BJ (cell line): ENCODE data around the gene HRCT1. TPM values are rescaled to one million over a fixed set of nuclear protein-coding genes. Genes with fewer than 3 reads are reported as not detected.

ENCODE experiments used
- CTCF ChIA-PET: fragments of 350-600 bp; formaldehyde crosslinking; extraction: SDS; loops from one replicate; lab custom pipeline; 2021; ENCODE audit warnings: antibody characterized with exemption, inconsistent platforms; lab: Yijun Ruan, JAX
- POLR2A ChIA-PET: fragments of 300-600 bp; sonication (Branson Sonifier 250); formaldehyde crosslinking; extraction: SDS; loops from one replicate; lab custom pipeline; 2021; ENCODE audit warnings: antibody characterized with exemption; lab: Charles Lee
- DNase-seq: peaks from one replicate; pipeline ENCODE4 v3.0.0-alpha.2; 2011; ENCODE audit warnings: low read depth
- H3K27me3 ChIP-seq: 2 replicates; pipeline ENCODE4 v1.6.0; 2011; ENCODE audit warnings: low read length; ENCODE audit not compliant: control insufficient read depth, insufficient read depth
- H3K36me3 ChIP-seq: 2 replicates; pipeline ENCODE4 v1.5.1; 2011; ENCODE audit warnings: low read length; ENCODE audit not compliant: control insufficient read depth, insufficient read depth
- H3K4me3 ChIP-seq: 2 replicates; pipeline ENCODE4 v1.5.1; 2011; ENCODE audit warnings: low read depth, mild to moderate bottlenecking, control low read depth, low read length
- CTCF ChIP-seq: IDR thresholded peaks from 2 replicates; pipeline ENCODE4 v1.5.1; 2011; ENCODE audit warnings: low read depth, mild to moderate bottlenecking, control low read depth, inconsistent platforms, low read length, moderate library complexity; ENCODE audit not compliant: insufficient read depth
- polyA minus RNA-seq: library from RNA; depleted of rRNA, polyadenylated mRNA; stranded (reverse); fragments of >200 nt; gene quantifications from 2 replicates; pipeline ENCODE4 v1.2.3, GENCODE V29; 2011; rRNA and poly(A)+ RNA removed
- polyA plus RNA-seq: library from polyadenylated mRNA; depleted of rRNA; stranded (reverse); fragments of >200 nt; gene quantifications from 2 replicates; pipeline ENCODE4 v1.2.3, GENCODE V29; 2011; rRNA removed

The HRCT1 gene
- polyA plus RNA-seq (0.47 and 0.93 TPM in 2 replicates), polyA minus RNA-seq (not detected in 2 replicates)

GRCh38 chr9:35905912-35906679 is at the start of gene HRCT1:
Gene HRCT1 (plus strand): TSS chr9:35906202. CDS start chr9:35906288, 86 bp downstream.
- Histone ChIP-seq H3K36me3 (no peaks in the 10 kb centered on the region), H3K27me3 (peaks cover 2% of the 10 kb centered on the region; the same call in 1 of the 2 replicates), H3K4me3 (no peak within 1 kb of the TSS)
- DNase-seq: peak; percentile 72
- ChIA-PET POLR2A (interaction anchor here (0.6 kb wide), 1 partner anchor 18 kb away, joined by 3 read pairs; no protein-coding TSS in a partner anchor), CTCF (interaction anchor here (0.5 to 8.0 kb wide), 15 partner anchors 14 to 260 kb away, joined by 3 to 170 read pairs (median 5); partner anchors contain the start of gene NPR2)
- no peak for TF ChIP-seq CTCF

DNA sequence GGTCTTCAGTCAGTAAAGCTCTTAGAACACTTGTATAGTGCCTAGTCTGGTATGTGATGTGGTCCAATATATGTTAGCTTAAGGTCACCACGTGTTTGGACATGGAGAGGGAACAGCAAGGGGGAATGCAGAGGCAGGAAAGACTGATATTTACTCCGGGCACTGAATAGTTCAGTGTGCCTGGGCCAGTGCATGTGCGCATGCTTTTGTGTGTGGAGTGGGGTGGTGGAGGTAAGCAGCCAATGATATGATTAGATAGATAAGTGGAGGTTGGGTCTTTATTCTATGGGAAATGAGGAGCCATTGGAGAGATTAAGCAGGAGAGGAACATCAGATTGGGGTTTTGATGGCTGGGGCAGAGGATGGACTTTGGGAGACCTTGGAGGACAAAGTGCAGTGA is 49.8 kb upstream of the HRCT1 start:
- POLR2A ChIA-PET: no interaction called here
- no peak for TF ChIP-seq CTCF

GRCh38 chr9:35856882-35857281 is 49.1 kb upstream of the HRCT1 start:
- DNase-seq: no peak
- peaks cover 7% of the 10 kb centered on the region for H3K27me3 ChIP-seq
- TF ChIP-seq CTCF: no peak
- CTCF ChIA-PET: interaction anchor here (1.4 to 4.6 kb wide), 4 partner anchors 11 to 89 kb away, joined by 3 to 21 read pairs (median 10); no protein-coding TSS in a partner anchor
- no peak overlapping the region for H3K4me3 ChIP-seq
- no peaks in the 10 kb centered on the region for H3K36me3 ChIP-seq
- POLR2A ChIA-PET: no interaction called here

More for the DNA sequence above, 49.8 kb upstream of the HRCT1 start:
- CTCF ChIA-PET: interaction anchor here (0.6 to 4.6 kb wide), 6 partner anchors 9 to 63 kb away, joined by 3 to 21 read pairs (median 3); partner anchors contain the start of gene TMEM8B
- H3K27me3 ChIP-seq: peaks cover 4% of the 10 kb centered on the region
- no peaks in the 10 kb centered on the region for H3K36me3 ChIP-seq
- H3K4me3 ChIP-seq: no peak overlapping the region
- no peak for DNase-seq

GRCh38 chr9:35858458-35858857 is 47.5 kb upstream of the HRCT1 start:
- no peak for DNase-seq
- no peak overlapping the region for H3K4me3 ChIP-seq
- no peak for TF ChIP-seq CTCF
- POLR2A ChIA-PET: no interaction called here
- CTCF ChIA-PET: interaction anchor here (1.1 to 4.6 kb wide), 6 partner anchors 9 to 87 kb away, joined by 3 to 21 read pairs (median 5); no protein-coding TSS in a partner anchor
- H3K36me3 ChIP-seq: no peaks in the 10 kb centered on the region
- H3K27me3 ChIP-seq: peaks cover 12% of the 10 kb centered on the region
